Left ventricle myocardium inferior (tissue), 1 donor: ENCODE data around the gene PLA2G4A. TPM values are rescaled to one million over a fixed set of nuclear protein-coding genes. Genes with fewer than 3 reads are reported as not detected.

ENCODE experiments used
- DNase-seq: peaks from one replicate; pipeline ENCODE4 v3.0.0-alpha.2; 2020
- H3K27ac ChIP-seq: fragments of 200-600 bp; replicated peaks from 2 replicates; pipeline ENCODE4 v1.8.0; 2021
- H3K27me3 ChIP-seq: fragments of 200-600 bp; 2 replicates; pipeline ENCODE4 v1.8.0; 2021; ENCODE audit warnings: low read depth
- H3K36me3 ChIP-seq: fragments of 200-600 bp; 2 replicates; pipeline ENCODE4 v1.8.0; 2021
- H3K4me1 ChIP-seq: fragments of 200-600 bp; 2 replicates; pipeline ENCODE4 v1.8.0; 2021
- H3K4me3 ChIP-seq: fragments of 200-600 bp; 2 replicates; pipeline ENCODE4 v1.8.0; 2021; ENCODE audit warnings: mild to moderate bottlenecking, moderate library complexity
- H3K9me3 ChIP-seq: fragments of 200-600 bp; replicated peaks from 2 replicates; pipeline ENCODE4 v1.8.0; 2021
- CTCF ChIP-seq: fragments of 200-600 bp; IDR thresholded peaks from 2 replicates; pipeline ENCODE4 v1.8.0; 2021; ENCODE audit warnings: antibody characterized with exemption, mild to moderate bottlenecking, borderline replicate concordance
- intact Hi-C: fragments of 100-400 bp; cut with micrococcal nuclease; formaldehyde crosslinking; loops from one replicate; pipeline ENCODE4 v1.11.0; 2022
- total RNA-seq: library from RNA; stranded (reverse); fragmentation: NEBNext Ultra II Directional; extraction: Animal tissue kit (Norgen Biotek cat#: 25700); gene quantifications from one replicate; pipeline ENCODE4 v1.2.1, GENCODE V29; 2021
- donor health status: DM: no; HTN: yes; CAD: no; lungs with severe emphysema.

The PLA2G4A gene
- total RNA-seq, 1 donor from 2014 or later = 2.7 TPM

GRCh38 chr1:186812570-186812969 is 16.2 kb upstream of the PLA2G4A start:
- Histone ChIP-seq H3K4me1 (no peaks in the 10 kb centered on the region), H3K27ac (no peak overlapping the region), H3K9me3 (no peaks in the 10 kb centered on the region), H3K4me3 (no peak overlapping the region), H3K27me3 (no peaks in the 10 kb centered on the region), H3K36me3 (no peaks in the 10 kb centered on the region)
- DNase-seq = no peak
- intact Hi-C loops = no loop called here
- no peak for TF ChIP-seq CTCF

GRCh38 chr1:186813420-186813819 is 15.3 kb upstream of the PLA2G4A start:
- intact Hi-C loops = no loop called here
- no peak overlapping the region for H3K4me3 ChIP-seq
- no peaks in the 10 kb centered on the region for H3K4me1 ChIP-seq
- no peak for DNase-seq
- no peaks in the 10 kb centered on the region for H3K9me3 ChIP-seq
- TF ChIP-seq CTCF = no peak
- no peaks in the 10 kb centered on the region for H3K27me3 ChIP-seq
- H3K36me3 ChIP-seq = no peaks in the 10 kb centered on the region
- H3K27ac ChIP-seq = no peak overlapping the region

GRCh38 chr1:186819126-186819525 is 9.6 kb upstream of the PLA2G4A start:
- DNase-seq = no peak

GRCh38 chr1:186819563-186819962 is 9.2 kb upstream of the PLA2G4A start:
- H3K4me1 ChIP-seq = no peaks in the 10 kb centered on the region
- no peaks in the 10 kb centered on the region for H3K36me3 ChIP-seq
- H3K27ac ChIP-seq = no peak overlapping the region
- no peaks in the 10 kb centered on the region for H3K27me3 ChIP-seq
- no peak overlapping the region for H3K4me3 ChIP-seq
- TF ChIP-seq CTCF = no peak
- no peaks in the 10 kb centered on the region for H3K9me3 ChIP-seq
- intact Hi-C loops = no loop called here
- DNase-seq = no peak

More at GRCh38 chr1:186819126-186819525, 9.6 kb upstream of the PLA2G4A start:
- Histone ChIP-seq H3K27ac (no peak overlapping the region), H3K4me1 (no peaks in the 10 kb centered on the region), H3K36me3 (no peaks in the 10 kb centered on the region), H3K9me3 (no peaks in the 10 kb centered on the region), H3K4me3 (no peak overlapping the region), H3K27me3 (no peaks in the 10 kb centered on the region)
- intact Hi-C loops = no loop called here
- TF ChIP-seq CTCF = no peak

GRCh38 chr1:186829686-186830587 is 1.2 kb downstream of the PLA2G4A start:
- H3K36me3 ChIP-seq = no peaks in the 10 kb centered on the region
- no peak for TF ChIP-seq CTCF
- no peak overlapping the region for H3K27ac ChIP-seq
- peak overlapping the region; percentile 68 for H3K4me3 ChIP-seq
- intact Hi-C loops = no loop called here
- H3K27me3 ChIP-seq = no peaks in the 10 kb centered on the region
- H3K9me3 ChIP-seq = no peaks in the 10 kb centered on the region
- no peaks in the 10 kb centered on the region for H3K4me1 ChIP-seq
- DNase-seq = no peak
